Measurements from ENCODE around the gene PEDS1. TPM values are rescaled to one million over a fixed set of nuclear protein-coding genes. Genes with fewer than 3 reads are reported as not detected.
A peak's percentile ranks its signal among the peaks of the same experiment; 100 is the strongest.

Gene PEDS1
- total and polyA plus RNA-seq, 2 of the 4 experiments (the other 2 are of a cell fraction), result 24.0 to 59.9 TPM

- POLR2A ChIA-PET (ENCODE audit: unreplicated experiment), result no interaction called here
- Histone ChIP-seq H3K14ac (replicated peaks; ENCODE audit: low read depth, low read length) (no peak overlapping the region), H4K20me1 (ENCODE audit: insufficient read depth, low read length) (peaks cover 19% of the 10 kb centered on the region; the same call in 1 of the 2 replicates), H2BK120ac (ENCODE audit: low read depth, low read length) (no peak overlapping the region; the same call in 1 of the 2 replicates), H3K27me3 (ENCODE audit: control insufficient read depth, insufficient read depth, low read length) (no peaks in the 10 kb centered on the region), H4K5ac (ENCODE audit: low read depth, low read length) (no peak overlapping the region), H3K9ac (ENCODE audit: low read depth, low read length) (no peak overlapping the region; the same call in 1 of the 2 replicates), H3K23ac (ENCODE audit: low read depth, low read length) (no peak overlapping the region), H4K91ac (ENCODE audit: insufficient read depth, low read depth, low read length) (no peak overlapping the region), H3K18ac (ENCODE audit: low read depth, low read length) (no peak overlapping the region), H3K4ac (ENCODE audit: low read depth, low read length) (no peak overlapping the region), H2BK15ac (ENCODE audit: low read depth, low read length) (no peak overlapping the region), H3K4me1 (ENCODE audit: control insufficient read depth, insufficient read depth, low read length) (peaks cover 13% of the 10 kb centered on the region), H2AK5ac (ENCODE audit: low read depth, low read length) (no peak overlapping the region), H3K79me1 (ENCODE audit: low read depth in 1 of 2, low read length in 2 of 2) (peaks cover 19 to 70% of the 10 kb centered on the region in 2 experiments), H3K9me3 (ENCODE audit: control insufficient read depth, insufficient read depth, low read length) (no peaks in the 10 kb centered on the region), H2AFZ (replicated peaks; ENCODE audit: low read length, poor library complexity) (no peak overlapping the region), H2AK9ac (replicated peaks; ENCODE audit: low read depth, low read length, poor library complexity) (peak overlapping the region; percentile 11), H2BK5ac (ENCODE audit: low read depth, low read length, poor library complexity, severe bottlenecking) (no peak overlapping the region), H3K56ac (ENCODE audit: extremely low read depth, insufficient read depth, low read length) (no peak overlapping the region), H4K8ac (ENCODE audit: low read depth in 2 of 2, low read length in 2 of 2) (no peak overlapping the region), H3K4me3 (ENCODE audit: insufficient read depth, low read depth, low read length) (no peak overlapping the region), H3K27ac (ENCODE audit: insufficient read depth, low read length) (no peak overlapping the region), H3K9me1 (ENCODE audit: insufficient read depth, low read length) (peaks cover 21% of the 10 kb centered on the region), H2BK20ac (ENCODE audit: low read depth, low read length) (no peak overlapping the region), H3K36me3 (ENCODE audit: control insufficient read depth, insufficient read depth, low read length) (peaks cover 61% of the 10 kb centered on the region), H3K4me2 (ENCODE audit: low read depth, low read length) (no peak overlapping the region)
- no peak for DNase-seq
- CTCF ChIA-PET, result no interaction called here
- in situ Hi-C loops (cut with MboI; ENCODE audit: low sequenced_read_pairs) (no loop called here), dilution Hi-C loops (cut with HindIII; ENCODE audit: low sequenced_read_pairs, unreplicated experiment) (no loop called here), intact Hi-C loops (cut with micrococcal nuclease) (no loop called here)
- no peak for TF ChIP-seq RFX5 (IDR thresholded peaks at IDR 0.05; ENCODE audit: low read depth, low read length)
- TF ChIP-seq NFE2L2 (IDR thresholded peaks at IDR 0.05; ENCODE audit: low read depth, low read length), result no peak
- TF ChIP-seq ELK1 (IDR thresholded peaks at IDR 0.05; ENCODE audit: borderline replicate concordance, low read depth, low read length), result no peak
- 89% methylated on average over 3 of the region's 4 CpGs; no CpG with 5 or more reads in 1 of the 2 experiments for WGBS, 2 experiments (ENCODE audit: extremely low coverage in 2 of 2, insufficient read length in 1 of 2)
- BruUV-seq (replicated peaks), result no TSS peak
- ATAC-seq (ENCODE audit: low read depth), result no peak
Observed at GRCh38 chr20:50126662-50127061, 26.9 kb downstream of the PEDS1 start.

All from IMR-90 (cell line).